GM06990 (cell line): Measurements from ENCODE around the gene CEACAM21.

Experiments
- DNase-seq: peaks from one replicate; pipeline ENCODE4 v3.0.0-alpha.2; 2011; ENCODE audit not compliant: insufficient read length; ENCODE audit errors: extremely low read depth
- H3K27me3 ChIP-seq: replicated peaks from 2 replicates; pipeline ENCODE4 v1.6.0; 2011; ENCODE audit warnings: low read length; ENCODE audit not compliant: control insufficient read depth, insufficient read depth
- H3K36me3 ChIP-seq: 2 replicates; pipeline ENCODE4 v1.5.1; 2011; ENCODE audit warnings: low read length; ENCODE audit not compliant: control insufficient read depth, insufficient read depth
- H3K4me3 ChIP-seq: replicated peaks from 2 replicates; pipeline ENCODE4 v1.5.1; 2011; ENCODE audit warnings: low read depth, mild to moderate bottlenecking, control low read depth, low read length
- TF ChIP-seq, protein P1 (sequence below): IDR thresholded peaks from 2 replicates; pipeline ENCODE4 v1.5.1; 2011; ENCODE audit warnings: low read length, control low read depth, mild to moderate bottlenecking, inconsistent platforms; ENCODE audit not compliant: insufficient read depth, poor library complexity, severe bottlenecking

Gene CEACAM21

DNA sequence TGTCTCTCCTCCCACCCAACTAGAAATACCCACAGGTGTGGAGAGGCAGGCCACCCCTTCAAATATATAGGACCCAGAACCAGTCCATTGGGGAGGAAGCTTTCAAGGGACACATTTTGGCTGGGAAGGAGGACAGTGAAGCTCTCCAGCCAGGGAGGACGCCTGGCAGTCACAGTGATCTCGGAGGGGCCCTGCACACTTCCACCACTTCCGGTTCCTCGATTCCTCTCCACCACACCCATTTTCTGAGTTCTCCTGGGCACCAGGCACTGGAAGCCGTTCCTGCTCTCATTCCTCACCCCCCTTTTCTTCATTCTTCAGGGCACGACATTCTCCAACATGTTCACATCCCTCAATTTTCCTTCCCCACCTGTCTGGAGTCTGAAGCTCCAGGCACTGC, 30.4 kb upstream of the CEACAM21 start:
- TF ChIP-seq, protein P1, sequence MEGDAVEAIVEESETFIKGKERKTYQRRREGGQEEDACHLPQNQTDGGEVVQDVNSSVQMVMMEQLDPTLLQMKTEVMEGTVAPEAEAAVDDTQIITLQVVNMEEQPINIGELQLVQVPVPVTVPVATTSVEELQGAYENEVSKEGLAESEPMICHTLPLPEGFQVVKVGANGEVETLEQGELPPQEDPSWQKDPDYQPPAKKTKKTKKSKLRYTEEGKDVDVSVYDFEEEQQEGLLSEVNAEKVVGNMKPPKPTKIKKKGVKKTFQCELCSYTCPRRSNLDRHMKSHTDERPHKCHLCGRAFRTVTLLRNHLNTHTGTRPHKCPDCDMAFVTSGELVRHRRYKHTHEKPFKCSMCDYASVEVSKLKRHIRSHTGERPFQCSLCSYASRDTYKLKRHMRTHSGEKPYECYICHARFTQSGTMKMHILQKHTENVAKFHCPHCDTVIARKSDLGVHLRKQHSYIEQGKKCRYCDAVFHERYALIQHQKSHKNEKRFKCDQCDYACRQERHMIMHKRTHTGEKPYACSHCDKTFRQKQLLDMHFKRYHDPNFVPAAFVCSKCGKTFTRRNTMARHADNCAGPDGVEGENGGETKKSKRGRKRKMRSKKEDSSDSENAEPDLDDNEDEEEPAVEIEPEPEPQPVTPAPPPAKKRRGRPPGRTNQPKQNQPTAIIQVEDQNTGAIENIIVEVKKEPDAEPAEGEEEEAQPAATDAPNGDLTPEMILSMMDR, result no peak
- Histone ChIP-seq H3K4me3 (peak overlapping the region; percentile 43), H3K36me3 (no peaks in the 10 kb centered on the region), H3K27me3 (no peaks in the 10 kb centered on the region)
- DNase-seq, result no peak

DNA sequence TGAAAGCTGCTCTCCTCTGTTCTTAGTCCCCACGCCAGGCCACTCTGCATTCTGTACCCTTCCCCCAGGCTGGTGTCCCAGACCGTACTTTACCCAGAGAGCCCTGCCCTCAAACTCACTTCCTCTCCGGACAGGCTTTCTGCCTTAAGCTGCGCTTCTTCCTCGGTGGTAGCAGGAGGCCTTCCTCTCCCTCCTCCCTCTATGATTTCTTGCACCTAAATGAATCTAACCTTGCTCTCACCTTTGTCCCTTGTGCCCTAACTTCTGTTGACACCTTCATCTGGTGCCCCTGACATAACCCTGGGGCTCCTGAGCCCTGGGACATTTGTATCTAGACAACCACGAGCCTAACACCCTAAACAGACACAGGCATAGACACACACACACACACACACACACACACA, 29.6 kb upstream of the CEACAM21 start:
- DNase-seq, result no peak
- no peaks in the 10 kb centered on the region for H3K27me3 ChIP-seq
- H3K4me3 ChIP-seq, result peak overlapping the region; percentile 43
- TF ChIP-seq, protein P1, result no peak
- no peaks in the 10 kb centered on the region for H3K36me3 ChIP-seq

- TF ChIP-seq, protein P1, result no peak
- H3K4me3 ChIP-seq, result no peak overlapping the region
- no peaks in the 10 kb centered on the region for H3K27me3 ChIP-seq
- no peak for DNase-seq
- H3K36me3 ChIP-seq, result no peaks in the 10 kb centered on the region
Observed at GRCh38 chr19:41546961-41547360, 29.0 kb upstream of the CEACAM21 start.

DNA sequence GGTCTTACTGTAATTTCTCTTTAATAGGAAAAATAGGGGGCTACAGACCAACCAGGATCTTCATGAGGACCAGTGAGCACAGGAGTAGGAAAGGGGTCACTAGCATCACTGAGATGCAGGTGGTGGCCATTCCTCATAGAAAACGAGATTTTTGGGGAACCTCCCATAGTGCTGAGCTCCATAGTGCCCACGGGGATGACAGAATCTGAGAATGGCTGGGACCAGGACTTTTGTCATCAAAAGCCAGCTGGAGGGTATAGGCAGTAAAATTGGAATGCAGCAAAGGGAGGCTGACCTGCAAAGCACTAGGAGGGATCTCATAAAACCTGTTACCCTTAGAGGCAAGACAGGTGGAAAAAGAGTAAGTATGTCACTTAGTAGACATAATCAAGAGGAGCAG, 28.4 kb upstream of the CEACAM21 start:
- Histone ChIP-seq H3K4me3 (no peak overlapping the region), H3K36me3 (no peaks in the 10 kb centered on the region), H3K27me3 (no peaks in the 10 kb centered on the region)
- TF ChIP-seq, protein P1, result no peak
- no peak for DNase-seq

GRCh38 chr19:41548047-41548446, 27.9 kb upstream of the CEACAM21 start:
- Histone ChIP-seq H3K4me3 (no peak overlapping the region), H3K27me3 (no peaks in the 10 kb centered on the region), H3K36me3 (no peaks in the 10 kb centered on the region)
- no peak for DNase-seq
- TF ChIP-seq, protein P1, result no peak
